Stimulated activated effector memory CD8-positive, alpha-beta T cell treated with anti-CD3 and anti-CD28 coated beads, Interleukin-12 subunit alpha, Interleukin-12 subunit beta, amount 100 ng/mL, for 72 hours (primary cell): ENCODE results near the gene CREB3L2.
"Not testable (repeated sequence)": the region's sequence is repeated elsewhere in the genome, so short reads cannot be mapped to it uniquely, and the experiment has no call there.

Source experiments
- ATAC-seq: fragments of 150-1000 bp; cut with Tn5 transposase; 2 replicates; pipeline ENCODE4 v1.10.0; 2021
- DNase-seq, 2 donors: peaks; one replicate each; pipeline ENCODE4 v3.0.0; 2021 to 2022; ENCODE audit warnings: low spot score in 2 of 2
- H3K27ac Mint-ChIP-seq: one replicate; pipeline ENCODE4 v1.8.0; 2022; ENCODE audit warnings: mild to moderate bottlenecking, mixed read lengths
- H3K36me3 Mint-ChIP-seq: one replicate; pipeline ENCODE4 v1.8.0; 2022; ENCODE audit warnings: mild to moderate bottlenecking, mixed read lengths
- H3K4me1 Mint-ChIP-seq: one replicate; pipeline ENCODE4 v1.8.0; 2022; ENCODE audit warnings: mixed read lengths
- H3K4me3 Mint-ChIP-seq: one replicate; pipeline ENCODE4 v1.8.0; 2022; ENCODE audit warnings: mild to moderate bottlenecking, mixed read lengths
- H3K9me3 Mint-ChIP-seq: one replicate; pipeline ENCODE4 v1.8.0; 2022; ENCODE audit warnings: mixed read lengths

Gene CREB3L2

GRCh38 chr7:137975221-137975620, 26.7 kb downstream of the CREB3L2 start:
- H3K36me3 Mint-ChIP-seq: peaks cover 10% of the 10 kb centered on the region
- peaks cover 49% of the 10 kb centered on the region for H3K4me1 Mint-ChIP-seq
- DNase-seq (no peak), ATAC-seq (no peak)
- no peak overlapping the region for H3K4me3 Mint-ChIP-seq
- no peak overlapping the region for H3K27ac Mint-ChIP-seq
- H3K9me3 Mint-ChIP-seq: no peaks in the 10 kb centered on the region

- ATAC-seq: no peak
- Mint-ChIP-seq H3K4me1 (peaks cover 44% of the 10 kb centered on the region), H3K9me3 (no peaks in the 10 kb centered on the region), H3K36me3 (peaks cover 10% of the 10 kb centered on the region), H3K4me3 (no peak overlapping the region), H3K27ac (no peak overlapping the region)
- DNase-seq: no peak
Observed at GRCh38 chr7:137974766-137975165, 27.1 kb downstream of the CREB3L2 start.

GRCh38 chr7:137970253-137970975, 31.5 kb downstream of the CREB3L2 start:
- Mint-ChIP-seq H3K4me3 (no peak overlapping the region), H3K9me3 (no peaks in the 10 kb centered on the region), H3K36me3 (peaks cover 11% of the 10 kb centered on the region), H3K27ac (no peak overlapping the region), H3K4me1 (peaks cover 39% of the 10 kb centered on the region)
- ATAC-seq (no peak), DNase-seq (no peak)

- no peak for DNase-seq
- no peak overlapping the region for H3K27ac Mint-ChIP-seq
- no peaks in the 10 kb centered on the region for H3K9me3 Mint-ChIP-seq
- peaks cover 11% of the 10 kb centered on the region for H3K36me3 Mint-ChIP-seq
- peaks cover 38% of the 10 kb centered on the region for H3K4me1 Mint-ChIP-seq
- H3K4me3 Mint-ChIP-seq: no peak overlapping the region
- ATAC-seq: no peak
Observed at GRCh38 chr7:137969828-137970227, 32.1 kb downstream of the CREB3L2 start.

GRCh38 chr7:137968890-137969289, 33.0 kb downstream of the CREB3L2 start:
- ATAC-seq (no peak), DNase-seq (no peak)
- no peaks in the 10 kb centered on the region for H3K9me3 Mint-ChIP-seq
- H3K36me3 Mint-ChIP-seq: peaks cover 11% of the 10 kb centered on the region
- H3K4me1 Mint-ChIP-seq: peaks cover 29% of the 10 kb centered on the region
- no peak overlapping the region for H3K27ac Mint-ChIP-seq
- H3K4me3 Mint-ChIP-seq: no peak overlapping the region

- Mint-ChIP-seq H3K4me1 (peaks cover 28% of the 10 kb centered on the region), H3K36me3 (peaks cover 11% of the 10 kb centered on the region)
- H3K27ac Mint-ChIP-seq: not testable (repeated sequence)
Observed at GRCh38 chr7:137968339-137968738, 33.5 kb downstream of the CREB3L2 start.

GRCh38 chr7:137967143-137968018, 34.5 kb downstream of the CREB3L2 start:
- Mint-ChIP-seq H3K4me1 (peaks cover 36% of the 10 kb centered on the region), H3K36me3 (peaks cover 11% of the 10 kb centered on the region), H3K4me3 (no peak overlapping the region), H3K27ac (peak overlapping the region; percentile 60), H3K9me3 (no peaks in the 10 kb centered on the region)
- DNase-seq (no peak), ATAC-seq (no peak)

More at GRCh38 chr7:137968339-137968738, 33.5 kb downstream of the CREB3L2 start:
- not testable (repeated sequence) for H3K9me3 Mint-ChIP-seq, ATAC-seq, H3K4me3 Mint-ChIP-seq, DNase-seq

- Mint-ChIP-seq H3K4me1 (peaks cover 43% of the 10 kb centered on the region), H3K4me3 (no peak overlapping the region), H3K9me3 (no peaks in the 10 kb centered on the region), H3K27ac (peak overlapping the region; percentile 60), H3K36me3 (peaks cover 11% of the 10 kb centered on the region)
- DNase-seq: no peak
- ATAC-seq: no peak
Observed at GRCh38 chr7:137966641-137967142, 35.2 kb downstream of the CREB3L2 start.

- Mint-ChIP-seq H3K4me3 (no peak overlapping the region), H3K4me1 (peaks cover 49% of the 10 kb centered on the region), H3K9me3 (no peaks in the 10 kb centered on the region), H3K27ac (no peak overlapping the region), H3K36me3 (peaks cover 9% of the 10 kb centered on the region)
- DNase-seq: no peak
- no peak for ATAC-seq
Observed at GRCh38 chr7:137965942-137966640, 35.8 kb downstream of the CREB3L2 start.

GRCh38 chr7:137964824-137965545, 36.9 kb downstream of the CREB3L2 start:
- no peak for ATAC-seq
- no peak for DNase-seq
- H3K9me3 Mint-ChIP-seq: no peaks in the 10 kb centered on the region
- H3K4me1 Mint-ChIP-seq: peaks cover 56% of the 10 kb centered on the region
- no peak overlapping the region for H3K27ac Mint-ChIP-seq
- no peak overlapping the region for H3K4me3 Mint-ChIP-seq
- H3K36me3 Mint-ChIP-seq: peaks cover 5% of the 10 kb centered on the region

GRCh38 chr7:137962875-137963507, 38.9 kb downstream of the CREB3L2 start:
- DNase-seq (no peak), ATAC-seq (no peak)
- Mint-ChIP-seq H3K27ac (peak overlapping the region; percentile 9), H3K9me3 (no peaks in the 10 kb centered on the region), H3K4me3 (no peak overlapping the region), H3K4me1 (peaks cover 52% of the 10 kb centered on the region), H3K36me3 (peaks cover 11% of the 10 kb centered on the region)

GRCh38 chr7:137962491-137962874, 39.4 kb downstream of the CREB3L2 start:
- Mint-ChIP-seq H3K4me1 (peaks cover 47% of the 10 kb centered on the region), H3K4me3 (no peak overlapping the region), H3K36me3 (peaks cover 6% of the 10 kb centered on the region), H3K27ac (peak overlapping the region; percentile 9), H3K9me3 (no peaks in the 10 kb centered on the region)
- ATAC-seq (no peak), DNase-seq (no peak)

- Mint-ChIP-seq H3K4me3 (no peak overlapping the region), H3K9me3 (no peaks in the 10 kb centered on the region), H3K27ac (peak overlapping the region; percentile 36), H3K4me1 (peaks cover 45% of the 10 kb centered on the region), H3K36me3 (peaks cover 13% of the 10 kb centered on the region)
- DNase-seq (peak in 1 of 2 donors; percentile 51), ATAC-seq (peak; percentile 99)
Observed at GRCh38 chr7:137961200-137962177, 40.4 kb downstream of the CREB3L2 start.
